ENCODE measurements around the gene FSTL3. TPM values are rescaled to one million over a fixed set of nuclear protein-coding genes. Genes with fewer than 3 reads are reported as not detected.

Gene FSTL3
- total RNA-seq, 1 donor from 2014 or later: 56.1 TPM

DNA sequence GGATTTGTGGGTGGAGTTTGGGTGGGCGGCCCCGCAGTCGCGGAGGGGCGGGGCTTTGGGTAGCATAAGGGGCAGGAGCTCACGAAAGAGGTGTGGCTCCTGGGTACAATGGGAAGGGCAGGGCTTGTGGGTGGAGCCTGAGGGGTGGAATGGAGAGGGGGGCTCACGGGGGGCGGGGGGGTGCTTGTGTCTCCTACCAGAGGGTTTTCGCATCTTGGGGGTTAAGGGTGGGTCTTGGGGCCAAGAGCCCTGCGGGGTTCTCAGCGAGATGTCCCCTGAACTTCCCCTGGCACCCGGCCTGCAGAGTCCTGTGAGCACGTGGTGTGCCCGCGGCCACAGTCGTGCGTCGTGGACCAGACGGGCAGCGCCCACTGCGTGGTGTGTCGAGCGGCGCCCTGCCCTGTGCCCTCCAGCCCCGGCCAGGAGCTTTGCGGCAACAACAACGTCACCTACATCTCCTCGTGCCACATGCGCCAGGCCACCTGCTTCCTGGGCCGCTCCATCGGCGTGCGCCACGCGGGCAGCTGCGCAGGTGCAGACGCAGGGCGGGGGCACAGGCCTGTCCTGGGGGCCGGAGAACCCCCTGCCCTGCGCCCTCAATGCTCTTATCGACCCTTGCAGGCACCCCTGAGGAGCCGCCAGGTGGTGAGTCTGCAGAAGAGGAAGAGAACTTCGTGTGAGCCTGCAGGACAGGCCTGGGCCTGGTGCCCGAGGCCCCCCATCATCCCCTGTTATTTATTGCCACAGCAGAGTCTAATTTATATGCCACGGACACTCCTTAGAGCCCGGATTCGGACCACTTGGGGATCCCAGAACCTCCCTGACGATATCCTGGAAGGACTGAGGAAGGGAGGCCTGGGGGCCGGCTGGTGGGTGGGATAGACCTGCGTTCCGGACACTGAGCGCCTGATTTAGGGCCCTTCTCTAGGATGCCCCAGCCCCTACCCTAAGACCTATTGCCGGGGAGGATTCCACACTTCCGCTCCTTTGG lies 5.1 kb downstream of the FSTL3 start:
- Histone ChIP-seq H3K4me1 (peaks cover 45% of the 10 kb centered on the region), H3K9me3 (replicated peaks) (no peaks in the 10 kb centered on the region), H3K27ac (replicated peaks) (peak overlapping the region; percentile 99), H3K27me3 (ENCODE audit: low read depth) (peaks cover 10% of the 10 kb centered on the region), H3K4me3 (peak overlapping the region; percentile 90), H3K36me3 (no peaks in the 10 kb centered on the region)
- peak; percentile 55 for DNase-seq
- no peak for TF ChIP-seq CTCF (IDR thresholded peaks at IDR 0.05; ENCODE audit: borderline replicate concordance)
- intact Hi-C loops (cut with micrococcal nuclease): no loop called here

DNA sequence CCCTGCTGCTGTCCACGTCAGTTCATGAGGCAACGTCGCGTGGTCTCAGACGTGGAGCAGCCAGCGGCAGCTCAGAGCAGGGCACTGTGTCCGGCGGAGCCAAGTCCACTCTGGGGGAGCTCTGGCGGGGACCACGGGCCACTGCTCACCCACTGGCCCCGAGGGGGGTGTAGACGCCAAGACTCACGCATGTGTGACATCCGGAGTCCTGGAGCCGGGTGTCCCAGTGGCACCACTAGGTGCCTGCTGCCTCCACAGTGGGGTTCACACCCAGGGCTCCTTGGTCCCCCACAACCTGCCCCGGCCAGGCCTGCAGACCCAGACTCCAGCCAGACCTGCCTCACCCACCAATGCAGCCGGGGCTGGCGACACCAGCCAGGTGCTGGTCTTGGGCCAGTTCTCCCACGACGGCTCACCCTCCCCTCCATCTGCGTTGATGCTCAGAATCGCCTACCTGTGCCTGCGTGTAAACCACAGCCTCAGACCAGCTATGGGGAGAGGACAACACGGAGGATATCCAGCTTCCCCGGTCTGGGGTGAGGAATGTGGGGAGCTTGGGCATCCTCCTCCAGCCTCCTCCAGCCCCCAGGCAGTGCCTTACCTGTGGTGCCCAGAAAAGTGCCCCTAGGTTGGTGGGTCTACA lies 6.6 kb downstream of the FSTL3 start:
- Histone ChIP-seq H3K36me3 (no peaks in the 10 kb centered on the region), H3K27me3 (ENCODE audit: low read depth) (no peaks in the 10 kb centered on the region), H3K27ac (replicated peaks) (no peak overlapping the region), H3K9me3 (replicated peaks) (no peaks in the 10 kb centered on the region), H3K4me3 (no peak overlapping the region), H3K4me1 (peaks cover 31% of the 10 kb centered on the region)
- no peak for TF ChIP-seq CTCF (IDR thresholded peaks at IDR 0.05; ENCODE audit: borderline replicate concordance)
- intact Hi-C loops (cut with micrococcal nuclease): no loop called here
- no peak for DNase-seq

GRCh38 chr19:685454-685931 lies 9.3 kb downstream of the FSTL3 start:
- Histone ChIP-seq H3K4me1 (peaks cover 9% of the 10 kb centered on the region), H3K36me3 (no peaks in the 10 kb centered on the region), H3K27me3 (ENCODE audit: low read depth) (no peaks in the 10 kb centered on the region), H3K27ac (replicated peaks) (no peak overlapping the region), H3K4me3 (no peak overlapping the region), H3K9me3 (replicated peaks) (no peaks in the 10 kb centered on the region)
- TF ChIP-seq CTCF (IDR thresholded peaks at IDR 0.05; ENCODE audit: borderline replicate concordance): no peak
- intact Hi-C loops (cut with micrococcal nuclease): no loop called here
- DNase-seq: no peak

DNA sequence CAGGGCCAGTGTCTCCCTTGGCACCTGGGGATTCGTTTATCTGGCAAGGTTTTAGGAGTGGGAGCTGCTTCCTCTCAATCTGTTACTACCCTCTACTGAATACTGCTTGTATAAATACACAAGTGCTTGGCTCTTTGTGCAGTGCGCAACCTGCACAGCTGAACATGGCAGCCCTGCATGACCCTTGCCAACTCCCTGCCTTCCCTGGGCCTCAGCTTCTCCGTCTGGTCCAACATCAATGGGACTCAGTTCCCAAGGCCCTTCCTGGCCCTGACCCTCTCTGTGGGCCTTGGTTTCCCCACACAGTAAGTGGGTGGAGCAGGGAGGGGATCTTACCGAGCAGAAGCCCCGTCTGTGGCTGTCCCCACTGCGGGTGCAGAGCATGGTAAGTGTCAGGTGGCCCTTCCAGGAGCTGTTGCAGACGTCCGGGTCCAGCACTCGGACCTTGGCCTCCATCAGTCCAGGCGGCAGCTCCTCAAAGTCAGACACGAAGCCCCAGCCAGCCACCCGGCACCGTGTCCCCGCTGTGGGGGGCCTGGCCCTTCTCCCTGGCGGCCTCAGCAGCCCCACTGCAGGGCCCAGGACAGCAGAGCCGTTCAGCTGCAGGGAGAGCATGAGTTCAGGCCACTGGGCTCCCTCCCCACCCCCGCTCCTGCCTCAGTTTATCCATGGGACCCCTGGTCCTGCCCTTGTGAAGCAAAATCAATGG lies 10.6 kb downstream of the FSTL3 start:
- Histone ChIP-seq H3K4me3 (no peak overlapping the region), H3K9me3 (replicated peaks) (no peaks in the 10 kb centered on the region), H3K27ac (replicated peaks) (no peak overlapping the region), H3K27me3 (ENCODE audit: low read depth) (no peaks in the 10 kb centered on the region), H3K36me3 (no peaks in the 10 kb centered on the region), H3K4me1 (no peaks in the 10 kb centered on the region)
- intact Hi-C loops (cut with micrococcal nuclease): no loop called here
- no peak for TF ChIP-seq CTCF (IDR thresholded peaks at IDR 0.05; ENCODE audit: borderline replicate concordance)
- DNase-seq: no peak

GRCh38 chr19:687569-688166 lies 11.5 kb downstream of the FSTL3 start:
- no peaks in the 10 kb centered on the region for H3K4me1 ChIP-seq
- no peaks in the 10 kb centered on the region for H3K36me3 ChIP-seq
- no peaks in the 10 kb centered on the region for H3K27me3 ChIP-seq (ENCODE audit: low read depth)
- H3K27ac ChIP-seq (replicated peaks): no peak overlapping the region
- no peak overlapping the region for H3K4me3 ChIP-seq
- H3K9me3 ChIP-seq (replicated peaks): no peaks in the 10 kb centered on the region
- TF ChIP-seq CTCF (IDR thresholded peaks at IDR 0.05; ENCODE audit: borderline replicate concordance): no peak
- intact Hi-C loops (cut with micrococcal nuclease): no loop called here
- no peak for DNase-seq
